Endometrial microvascular endothelial cells (primary cell): ENCODE data around the gene C22orf42. TPM values are rescaled to one million over a fixed set of nuclear protein-coding genes. Genes with fewer than 3 reads are reported as not detected.

ENCODE experiments used
- total RNA-seq: library from RNA; depleted of rRNA; stranded (reverse); fragments of >200 nt; gene quantifications from one replicate; pipeline ENCODE4 v1.2.3, GENCODE V29; 2015; ENCODE audit errors: inconsistent ontology term

C22orf42 gene
- total RNA-seq, 1 donor from 2014 or later: not detected

Other genes starting within 250 kb of the C22orf42 start
- 217 TPM for gene YWHAH, start 214.8 kb downstream of the C22orf42 start, total RNA-seq
- gene SLC5A1, start 116.0 kb downstream of the C22orf42 start, total RNA-seq: not detected
- gene RFPL2, start 45.8 kb upstream of the C22orf42 start, total RNA-seq: not detected
- under 0.01 TPM for gene SLC5A4, start 96.0 kb upstream of the C22orf42 start, total RNA-seq
- gene RFPL3, start 198.6 kb upstream of the C22orf42 start, total RNA-seq: not detected